Fibroblast of pulmonary artery (primary cell): ENCODE data around the gene TXNIP.
A peak's percentile ranks its signal among the peaks of the same experiment; 100 is the strongest.

Experiments used
- DNase-seq: peaks from one replicate; pipeline ENCODE4 v3.0.0-alpha.2; 2010; ENCODE audit warnings: low read depth
- H3K4me3 ChIP-seq: replicated peaks from 2 replicates; pipeline ENCODE4 v1.5.1; 2011; ENCODE audit warnings: low read depth, mild to moderate bottlenecking, control low read depth, low read length, moderate library complexity
- TF ChIP-seq, protein P1 (sequence below): IDR thresholded peaks from 2 replicates; pipeline ENCODE4 v1.5.1; 2011; ENCODE audit warnings: mild to moderate bottlenecking, control low read depth, low read length, inconsistent platforms; ENCODE audit errors: missing control alignments

The TXNIP gene, protein sequence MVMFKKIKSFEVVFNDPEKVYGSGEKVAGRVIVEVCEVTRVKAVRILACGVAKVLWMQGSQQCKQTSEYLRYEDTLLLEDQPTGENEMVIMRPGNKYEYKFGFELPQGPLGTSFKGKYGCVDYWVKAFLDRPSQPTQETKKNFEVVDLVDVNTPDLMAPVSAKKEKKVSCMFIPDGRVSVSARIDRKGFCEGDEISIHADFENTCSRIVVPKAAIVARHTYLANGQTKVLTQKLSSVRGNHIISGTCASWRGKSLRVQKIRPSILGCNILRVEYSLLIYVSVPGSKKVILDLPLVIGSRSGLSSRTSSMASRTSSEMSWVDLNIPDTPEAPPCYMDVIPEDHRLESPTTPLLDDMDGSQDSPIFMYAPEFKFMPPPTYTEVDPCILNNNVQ

DNA sequence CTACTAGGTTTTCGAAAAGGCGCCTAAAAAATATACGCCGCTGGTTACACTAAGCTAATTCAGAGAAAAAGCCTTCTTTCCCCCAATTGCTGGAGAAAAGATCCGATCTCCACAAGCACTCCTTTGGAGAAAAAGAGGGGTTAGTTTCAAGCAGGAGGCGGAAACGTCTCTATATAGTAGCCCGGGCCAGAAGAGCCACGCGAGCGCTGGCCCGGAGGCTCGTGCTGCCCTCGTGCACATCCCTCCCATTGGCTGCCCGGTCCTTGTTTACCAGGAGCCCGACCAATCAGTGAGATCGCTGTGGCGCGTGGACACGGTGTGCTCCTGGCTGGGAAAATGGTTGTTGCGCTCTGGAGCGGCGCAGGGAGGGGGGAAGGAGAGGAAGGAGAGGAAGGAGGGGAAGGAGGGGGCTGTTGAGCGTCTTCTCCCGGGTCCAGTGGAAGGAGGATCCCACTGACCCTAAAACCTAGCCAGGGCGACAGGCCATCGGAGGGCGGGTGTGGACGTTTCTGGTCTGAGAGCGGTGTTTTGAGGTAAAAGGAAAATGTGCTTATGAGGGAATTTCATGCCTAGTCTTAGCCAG is at the start of gene TXNIP:
Gene TXNIP (minus strand): TSS at position 147 of the 583 bp plus-strand sequence. CDS start 313 bp downstream, outside the sequence.
- H3K4me3 ChIP-seq, result peak within 1 kb of the TSS; percentile 98
- DNase-seq, result peak; percentile 98
- TF ChIP-seq, protein P1, sequence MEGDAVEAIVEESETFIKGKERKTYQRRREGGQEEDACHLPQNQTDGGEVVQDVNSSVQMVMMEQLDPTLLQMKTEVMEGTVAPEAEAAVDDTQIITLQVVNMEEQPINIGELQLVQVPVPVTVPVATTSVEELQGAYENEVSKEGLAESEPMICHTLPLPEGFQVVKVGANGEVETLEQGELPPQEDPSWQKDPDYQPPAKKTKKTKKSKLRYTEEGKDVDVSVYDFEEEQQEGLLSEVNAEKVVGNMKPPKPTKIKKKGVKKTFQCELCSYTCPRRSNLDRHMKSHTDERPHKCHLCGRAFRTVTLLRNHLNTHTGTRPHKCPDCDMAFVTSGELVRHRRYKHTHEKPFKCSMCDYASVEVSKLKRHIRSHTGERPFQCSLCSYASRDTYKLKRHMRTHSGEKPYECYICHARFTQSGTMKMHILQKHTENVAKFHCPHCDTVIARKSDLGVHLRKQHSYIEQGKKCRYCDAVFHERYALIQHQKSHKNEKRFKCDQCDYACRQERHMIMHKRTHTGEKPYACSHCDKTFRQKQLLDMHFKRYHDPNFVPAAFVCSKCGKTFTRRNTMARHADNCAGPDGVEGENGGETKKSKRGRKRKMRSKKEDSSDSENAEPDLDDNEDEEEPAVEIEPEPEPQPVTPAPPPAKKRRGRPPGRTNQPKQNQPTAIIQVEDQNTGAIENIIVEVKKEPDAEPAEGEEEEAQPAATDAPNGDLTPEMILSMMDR, result no peak

DNA sequence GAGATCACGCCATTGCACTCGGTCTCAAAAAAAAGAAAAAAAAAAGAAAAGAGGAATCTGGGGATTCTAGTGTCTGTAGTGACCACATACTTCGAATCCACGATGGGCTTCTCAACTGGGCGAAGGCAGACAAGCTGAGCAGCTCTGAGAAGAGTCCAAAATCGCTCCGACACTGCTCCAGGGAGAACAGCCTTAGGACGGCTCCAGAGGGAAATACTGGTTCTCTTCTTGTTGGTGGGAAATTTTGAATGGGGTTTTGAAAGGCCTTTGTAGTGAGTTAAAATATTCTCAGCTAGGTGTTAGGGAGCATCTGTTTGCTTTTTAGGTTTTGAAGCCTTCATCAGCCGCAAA is 43.4 kb upstream of the TXNIP start:
- H3K4me3 ChIP-seq, result no peak overlapping the region
- TF ChIP-seq, protein P1, result no peak
- DNase-seq, result no peak

DNA sequence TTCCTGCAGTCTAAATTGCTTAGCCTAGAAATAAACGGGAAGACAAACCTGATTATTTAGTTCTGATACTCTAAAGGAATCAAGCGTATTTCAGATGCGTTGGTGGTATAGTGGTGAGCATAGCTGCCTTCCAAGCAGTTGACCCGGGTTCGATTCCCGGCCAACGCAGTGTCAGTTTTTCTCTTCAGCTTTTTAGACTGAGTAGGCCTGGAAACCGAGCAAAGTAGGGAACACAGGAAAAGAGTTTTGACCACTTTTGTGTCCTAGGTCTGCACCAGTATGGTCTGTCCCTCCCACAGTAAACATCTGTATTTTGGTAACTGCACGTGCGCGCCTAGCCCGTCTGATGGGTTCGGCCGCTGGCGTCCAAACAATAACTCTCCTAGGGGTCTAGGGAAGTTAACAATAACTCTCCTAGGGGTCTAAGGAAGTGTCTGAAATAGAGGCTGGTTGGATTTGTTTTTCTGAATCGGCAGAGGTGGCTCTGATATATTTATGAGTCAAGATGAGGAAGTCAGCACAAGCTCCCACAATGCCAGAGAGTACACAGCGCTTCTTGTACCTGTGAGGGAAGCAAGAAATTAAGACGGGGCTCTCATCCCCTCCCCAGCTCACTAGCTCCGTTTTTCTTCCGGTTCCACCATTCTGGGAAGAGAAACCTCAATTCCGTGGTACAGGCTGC is 40.7 kb upstream of the TXNIP start:
- TF ChIP-seq, protein P1, result no peak
- peak; percentile 91 for DNase-seq
- H3K4me3 ChIP-seq, result peak overlapping the region; percentile 77

DNA sequence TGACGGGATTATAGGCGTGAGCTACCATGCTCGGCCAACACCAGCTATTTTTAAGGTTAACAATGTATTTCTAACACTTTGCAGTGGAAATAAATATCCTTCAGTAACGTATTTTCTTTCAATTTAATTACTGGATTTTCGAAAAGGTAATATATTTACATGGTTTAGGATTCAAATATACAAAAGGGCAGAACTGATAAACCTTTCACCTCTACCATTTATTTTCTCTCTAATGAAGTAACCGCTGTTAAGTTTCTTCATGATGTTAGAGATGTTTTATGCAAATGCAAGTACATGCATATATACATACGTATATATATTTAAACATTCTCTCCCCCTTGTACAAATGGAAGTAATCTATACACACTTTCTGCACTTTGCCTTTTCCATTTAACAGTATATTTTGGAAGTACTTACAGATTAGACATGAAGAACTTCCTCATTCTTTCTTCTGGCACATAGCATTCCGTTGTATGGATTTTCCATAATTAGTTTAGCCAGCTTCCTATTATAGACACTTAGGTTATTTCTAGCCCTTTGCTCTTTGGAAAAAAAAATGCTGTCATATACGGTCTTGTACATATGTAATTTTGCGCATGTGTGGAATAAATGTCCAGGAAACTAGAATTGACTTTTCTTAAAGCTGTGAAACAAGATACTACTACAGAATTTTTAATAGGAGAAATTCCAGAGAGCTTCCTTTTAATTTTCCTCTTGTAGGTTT is 40.0 kb upstream of the TXNIP start:
- TF ChIP-seq, protein P1, result no peak
- peak overlapping the region; percentile 59 for H3K4me3 ChIP-seq
- no peak for DNase-seq

DNA sequence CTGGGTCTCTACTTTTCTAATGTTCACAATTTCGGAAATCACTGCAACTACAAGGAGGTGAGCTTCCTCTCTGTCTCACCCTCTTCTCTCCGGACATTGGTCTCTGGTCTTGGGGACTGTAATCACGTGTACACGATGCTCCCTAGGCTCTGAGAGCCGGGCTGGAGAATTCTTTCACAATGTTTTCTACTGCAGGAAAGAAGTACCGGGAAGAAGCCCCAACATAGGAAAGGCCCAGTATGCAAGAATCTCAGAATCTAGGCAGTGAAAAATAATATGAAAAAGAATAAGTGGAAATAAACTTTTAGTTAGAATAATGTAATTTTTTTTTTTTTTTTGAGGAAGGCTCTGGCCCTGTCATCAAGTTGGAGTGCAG is 38.7 kb upstream of the TXNIP start:
- peak; percentile 40 for DNase-seq
- TF ChIP-seq, protein P1, result no peak
- H3K4me3 ChIP-seq, result peak overlapping the region; percentile 40

DNA sequence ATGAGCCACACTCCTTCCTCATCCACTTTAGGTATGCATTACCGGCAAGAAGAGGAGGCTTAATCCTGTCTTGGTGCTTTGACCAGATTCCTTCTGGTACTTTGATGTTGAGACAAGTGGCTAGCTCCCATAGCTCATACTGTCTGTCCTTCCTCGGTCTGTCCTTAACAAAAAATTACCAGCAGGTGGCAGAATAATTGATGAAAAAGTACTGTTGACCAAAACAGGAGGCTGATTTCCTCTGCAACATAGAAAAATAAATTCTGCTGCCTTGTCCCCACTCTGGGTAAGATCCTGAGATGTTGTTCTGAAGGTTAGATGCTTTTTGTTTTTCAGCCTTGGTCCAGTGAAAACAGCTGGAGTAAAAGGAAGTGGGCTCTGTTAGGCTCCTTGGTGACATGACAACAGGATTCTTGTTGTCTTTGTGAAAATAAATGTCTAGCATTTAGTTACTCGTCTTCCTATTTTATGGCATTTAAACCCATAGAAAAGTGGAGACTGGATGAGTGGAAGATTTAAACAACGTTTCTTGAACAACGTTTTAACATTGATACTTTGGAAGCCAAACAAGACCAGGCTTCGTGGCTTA is 36.3 kb upstream of the TXNIP start:
- DNase-seq, result peak; percentile 71
- TF ChIP-seq, protein P1, result peak; percentile 55
- no peak overlapping the region for H3K4me3 ChIP-seq
